Activated CD8-positive, alpha-beta T cell treated with anti-CD3 and anti-CD28 coated beads, Interleukin-2, amount 10 ng/mL, durations not matched to agents 7 days and 5 days (primary cell): ENCODE data around the gene COL3A1. TPM values are rescaled to one million over a fixed set of nuclear protein-coding genes. Genes with fewer than 3 reads are reported as not detected.

Experiments
- ATAC-seq: fragments of 150-1000 bp; cut with Tn5 transposase; one replicate; pipeline ENCODE4 v1.10.0; 2021; ENCODE audit warnings: moderate library complexity
- CTCF ChIA-PET: fragments of 350-600 bp; sonication (Branson Sonifier 250); formaldehyde crosslinking; loops from one replicate; lab custom pipeline; 2021; ENCODE audit warnings: antibody characterized with exemption; lab: Charles Lee
- POLR2A ChIA-PET: fragments of 350-600 bp; sonication (Branson Sonifier 250); formaldehyde crosslinking; loops from one replicate; lab custom pipeline; 2021; ENCODE audit warnings: antibody characterized with exemption; lab: Charles Lee
- DNase-seq: peaks from one replicate; pipeline ENCODE4 v3.0.0-alpha.2; 2020
- H3K27ac Mint-ChIP-seq: one replicate; pipeline ENCODE4 v1.8.0; 2021; ENCODE audit warnings: mild to moderate bottlenecking, mixed read lengths
- H3K27me3 Mint-ChIP-seq: one replicate; pipeline ENCODE4 v1.8.0; 2021; ENCODE audit warnings: low read depth, mixed read lengths
- H3K36me3 Mint-ChIP-seq: one replicate; pipeline ENCODE4 v1.8.0; 2021; ENCODE audit warnings: low read depth, mixed read lengths
- H3K4me1 Mint-ChIP-seq: one replicate; pipeline ENCODE4 v1.8.0; 2021; ENCODE audit warnings: low read depth, mixed read lengths
- H3K4me3 Mint-ChIP-seq: one replicate; pipeline ENCODE4 v1.8.0; 2021; ENCODE audit warnings: mild to moderate bottlenecking, mixed read lengths
- H3K9me3 Mint-ChIP-seq: one replicate; pipeline ENCODE4 v1.8.0; 2022; ENCODE audit warnings: mixed read lengths; ENCODE audit not compliant: insufficient read depth
- total RNA-seq, 2 experiments: library from RNA; stranded (reverse); gene quantifications; one replicate each; pipeline ENCODE4 v1.2.3, GENCODE V29; 2021

COL3A1 gene
- total RNA-seq, 2 experiments from 2014 or later: not detected

GRCh38 chr2:189010536-189010935 is 36.4 kb downstream of the COL3A1 start:
- Mint-ChIP-seq H3K4me1 (no peaks in the 10 kb centered on the region), H3K27ac (no peak overlapping the region), H3K36me3 (no peaks in the 10 kb centered on the region), H3K4me3 (no peak overlapping the region), H3K9me3 (no peaks in the 10 kb centered on the region), H3K27me3 (no peaks in the 10 kb centered on the region)
- POLR2A ChIA-PET: no interaction called here
- ATAC-seq (no peak), DNase-seq (no peak)
- CTCF ChIA-PET: no interaction called here

DNA sequence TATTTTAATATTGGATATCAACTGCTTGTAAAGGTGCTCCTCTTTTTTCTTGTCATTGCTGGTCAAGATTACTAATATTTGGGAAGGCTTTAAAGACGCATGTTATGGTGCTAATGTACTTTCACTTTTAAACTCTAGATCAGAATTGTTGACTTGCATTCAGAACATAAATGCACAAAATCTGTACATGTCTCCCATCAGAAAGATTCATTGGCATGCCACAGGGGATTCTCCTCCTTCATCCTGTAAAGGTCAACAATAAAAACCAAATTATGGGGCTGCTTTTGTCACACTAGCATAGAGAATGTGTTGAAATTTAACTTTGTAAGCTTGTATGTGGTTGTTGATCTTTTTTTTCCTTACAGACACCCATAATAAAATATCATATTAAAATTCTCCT is 38.2 kb downstream of the COL3A1 start:
- Mint-ChIP-seq H3K27ac (no peak overlapping the region), H3K27me3 (no peaks in the 10 kb centered on the region), H3K4me3 (no peak overlapping the region), H3K4me1 (no peaks in the 10 kb centered on the region), H3K9me3 (no peaks in the 10 kb centered on the region), H3K36me3 (no peaks in the 10 kb centered on the region)
- CTCF ChIA-PET: no interaction called here
- POLR2A ChIA-PET: no interaction called here
- ATAC-seq (no peak), DNase-seq (no peak)

DNA sequence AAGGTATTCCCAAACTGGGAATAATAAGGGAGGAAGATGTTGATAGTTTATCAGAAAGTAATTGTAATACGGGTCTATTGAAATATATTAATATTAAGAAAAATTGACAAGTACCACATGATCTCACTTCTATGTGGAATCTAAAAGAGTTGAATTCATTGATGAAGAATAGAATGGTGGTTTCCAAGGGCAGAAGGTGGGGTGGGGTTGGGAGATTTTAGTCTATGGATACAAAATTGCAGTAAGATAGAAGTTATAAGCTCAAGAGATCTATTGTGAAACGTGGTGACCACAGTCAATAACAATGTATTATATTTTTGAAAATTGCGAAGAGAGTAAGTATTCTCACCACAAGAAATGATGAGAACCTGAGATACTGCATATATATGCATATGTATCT is 38.9 kb downstream of the COL3A1 start:
- Mint-ChIP-seq H3K4me3 (no peak overlapping the region), H3K27me3 (no peaks in the 10 kb centered on the region), H3K36me3 (no peaks in the 10 kb centered on the region), H3K27ac (no peak overlapping the region), H3K4me1 (no peaks in the 10 kb centered on the region), H3K9me3 (no peaks in the 10 kb centered on the region)
- ATAC-seq (no peak), DNase-seq (no peak)
- POLR2A ChIA-PET: no interaction called here
- CTCF ChIA-PET: no interaction called here

- Mint-ChIP-seq H3K27me3 (no peaks in the 10 kb centered on the region), H3K27ac (no peak overlapping the region), H3K4me3 (no peak overlapping the region), H3K36me3 (no peaks in the 10 kb centered on the region), H3K4me1 (no peaks in the 10 kb centered on the region), H3K9me3 (no peaks in the 10 kb centered on the region)
- ATAC-seq (no peak), DNase-seq (no peak)
- CTCF ChIA-PET: no interaction called here
- POLR2A ChIA-PET: no interaction called here
These were observed 39.7 kb downstream of the COL3A1 start for GRCh38 chr2:189013671-189014448.

- no peak overlapping the region for H3K4me3 Mint-ChIP-seq
These were observed 40.4 kb downstream of the COL3A1 start for GRCh38 chr2:189014449-189015138.

DNA sequence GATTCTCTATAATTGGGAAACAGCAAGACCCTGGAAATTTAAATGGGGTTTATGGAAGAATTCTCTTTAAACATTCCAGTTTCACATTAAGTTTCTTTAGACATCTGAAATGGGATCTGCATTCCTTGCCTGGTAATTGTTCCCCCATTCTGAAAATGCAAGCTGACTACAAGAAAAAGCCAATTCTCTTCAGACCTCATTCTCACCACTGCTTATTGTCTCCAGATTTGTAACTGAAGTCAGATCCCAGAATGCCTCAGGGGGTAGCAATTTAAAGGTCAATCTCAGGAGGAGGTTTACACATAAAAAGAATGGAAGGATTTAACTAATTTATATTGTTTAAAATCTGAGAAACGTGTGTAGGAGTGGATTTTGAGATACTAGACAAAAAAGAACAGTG is 41.2 kb downstream of the COL3A1 start:
- ATAC-seq: no peak
- ChIA-PET CTCF (no interaction called here), POLR2A (no interaction called here)
- Mint-ChIP-seq H3K36me3 (no peaks in the 10 kb centered on the region), H3K27me3 (no peaks in the 10 kb centered on the region), H3K4me1 (no peaks in the 10 kb centered on the region), H3K4me3 (no peak overlapping the region), H3K9me3 (no peaks in the 10 kb centered on the region), H3K27ac (no peak overlapping the region)
- DNase-seq: no peak

More at GRCh38 chr2:189014449-189015138, 40.4 kb downstream of the COL3A1 start:
- no peaks in the 10 kb centered on the region for H3K36me3 Mint-ChIP-seq
- no peak overlapping the region for H3K27ac Mint-ChIP-seq
- DNase-seq (no peak), ATAC-seq (no peak)
- H3K4me1 Mint-ChIP-seq: no peaks in the 10 kb centered on the region
- H3K27me3 Mint-ChIP-seq: no peaks in the 10 kb centered on the region
- POLR2A ChIA-PET: no interaction called here
- CTCF ChIA-PET: no interaction called here
- no peaks in the 10 kb centered on the region for H3K9me3 Mint-ChIP-seq

DNA sequence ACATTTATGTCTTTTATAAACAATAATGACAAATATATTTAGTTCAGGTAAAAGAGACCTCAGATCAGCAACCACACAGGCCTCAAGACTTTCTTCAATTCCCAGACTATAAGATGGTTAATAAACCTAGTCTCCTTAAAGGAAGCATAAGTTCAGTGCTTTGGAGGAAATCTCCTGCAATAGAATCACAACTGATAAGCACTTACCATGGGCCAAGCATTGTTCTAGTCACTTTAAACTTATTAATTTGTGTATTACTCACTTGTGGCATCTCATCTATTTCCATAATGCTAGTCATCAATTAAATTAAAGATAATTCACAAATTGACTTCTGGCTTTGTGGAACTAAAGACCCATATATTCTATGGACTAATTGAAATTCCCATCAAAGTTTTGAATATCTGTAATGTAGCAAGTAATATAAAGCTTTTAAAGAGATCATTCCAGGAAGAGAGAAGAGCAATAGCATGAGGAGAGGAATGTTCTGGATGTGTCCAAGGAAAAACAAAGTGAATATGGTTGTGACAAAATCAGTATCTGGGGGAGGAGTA is 42.2 kb downstream of the COL3A1 start:
- ChIA-PET POLR2A (no interaction called here), CTCF (no interaction called here)
- H3K27me3 Mint-ChIP-seq: no peaks in the 10 kb centered on the region
- H3K36me3 Mint-ChIP-seq: no peaks in the 10 kb centered on the region
- no peak for ATAC-seq
- DNase-seq: no peak
- H3K4me3 Mint-ChIP-seq: no peak overlapping the region
- no peaks in the 10 kb centered on the region for H3K9me3 Mint-ChIP-seq
- H3K27ac Mint-ChIP-seq: no peak overlapping the region
- H3K4me1 Mint-ChIP-seq: no peaks in the 10 kb centered on the region

GRCh38 chr2:189018631-189019030 is 44.5 kb downstream of the COL3A1 start:
- Mint-ChIP-seq H3K36me3 (no peaks in the 10 kb centered on the region), H3K4me1 (no peaks in the 10 kb centered on the region), H3K27ac (no peak overlapping the region), H3K9me3 (no peaks in the 10 kb centered on the region), H3K4me3 (no peak overlapping the region), H3K27me3 (no peaks in the 10 kb centered on the region)
- ATAC-seq (no peak), DNase-seq (no peak)
- POLR2A ChIA-PET: no interaction called here
- CTCF ChIA-PET: no interaction called here

DNA sequence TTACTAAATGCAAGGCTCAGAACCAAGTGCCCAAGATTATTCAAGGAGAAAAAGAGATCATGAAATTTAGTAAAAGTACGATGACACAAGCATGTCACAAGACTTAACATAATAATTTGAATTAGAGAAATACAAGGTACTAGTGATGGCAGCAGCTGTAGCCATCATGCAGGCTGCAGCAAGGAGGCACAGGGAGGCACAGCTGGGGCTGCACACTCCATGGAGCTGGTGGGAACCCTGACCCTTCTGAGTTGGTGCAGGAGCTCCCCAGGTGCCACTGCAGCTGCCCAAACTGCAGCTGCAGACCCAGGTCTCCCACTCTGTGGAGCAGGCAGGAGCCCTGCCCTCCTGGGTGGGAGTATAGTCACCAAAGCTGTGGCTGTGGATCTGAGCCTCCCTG is 46.0 kb downstream of the COL3A1 start:
- H3K4me3 Mint-ChIP-seq: no peak overlapping the region
- H3K9me3 Mint-ChIP-seq: no peaks in the 10 kb centered on the region
- CTCF ChIA-PET: no interaction called here
- no peaks in the 10 kb centered on the region for H3K4me1 Mint-ChIP-seq
- H3K27me3 Mint-ChIP-seq: no peaks in the 10 kb centered on the region
- DNase-seq (no peak), ATAC-seq (no peak)
- no peaks in the 10 kb centered on the region for H3K36me3 Mint-ChIP-seq
- no peak overlapping the region for H3K27ac Mint-ChIP-seq
- POLR2A ChIA-PET: no interaction called here

DNA sequence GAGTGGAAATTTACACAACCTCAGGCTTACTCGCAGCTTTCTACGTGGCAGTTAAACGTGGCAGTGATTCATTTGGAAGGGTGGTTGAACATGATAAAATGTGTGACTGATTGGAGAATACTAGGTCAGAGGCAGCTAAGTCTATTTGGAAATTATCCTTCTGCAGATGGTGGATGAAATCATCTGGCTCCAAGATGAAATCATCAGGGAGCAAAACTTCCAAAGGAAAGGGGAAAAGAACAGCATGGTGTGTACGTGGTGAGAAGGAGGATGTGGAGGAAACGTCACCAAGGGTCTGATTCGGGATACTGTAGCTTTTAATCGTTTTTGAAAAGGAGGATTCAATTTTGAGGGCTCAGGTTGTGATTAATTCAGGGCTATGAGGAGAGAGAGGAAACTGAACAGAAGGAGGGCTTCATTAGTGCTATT is 47.9 kb downstream of the COL3A1 start:
- Mint-ChIP-seq H3K4me1 (no peaks in the 10 kb centered on the region), H3K9me3 (no peaks in the 10 kb centered on the region), H3K27ac (no peak overlapping the region), H3K4me3 (no peak overlapping the region), H3K27me3 (no peaks in the 10 kb centered on the region), H3K36me3 (no peaks in the 10 kb centered on the region)
- POLR2A ChIA-PET: no interaction called here
- CTCF ChIA-PET: no interaction called here
- ATAC-seq: no peak
- no peak for DNase-seq

GRCh38 chr2:189022492-189022891 is 48.3 kb downstream of the COL3A1 start:
- CTCF ChIA-PET: no interaction called here
- H3K4me3 Mint-ChIP-seq: no peak overlapping the region
- ATAC-seq: no peak

DNA sequence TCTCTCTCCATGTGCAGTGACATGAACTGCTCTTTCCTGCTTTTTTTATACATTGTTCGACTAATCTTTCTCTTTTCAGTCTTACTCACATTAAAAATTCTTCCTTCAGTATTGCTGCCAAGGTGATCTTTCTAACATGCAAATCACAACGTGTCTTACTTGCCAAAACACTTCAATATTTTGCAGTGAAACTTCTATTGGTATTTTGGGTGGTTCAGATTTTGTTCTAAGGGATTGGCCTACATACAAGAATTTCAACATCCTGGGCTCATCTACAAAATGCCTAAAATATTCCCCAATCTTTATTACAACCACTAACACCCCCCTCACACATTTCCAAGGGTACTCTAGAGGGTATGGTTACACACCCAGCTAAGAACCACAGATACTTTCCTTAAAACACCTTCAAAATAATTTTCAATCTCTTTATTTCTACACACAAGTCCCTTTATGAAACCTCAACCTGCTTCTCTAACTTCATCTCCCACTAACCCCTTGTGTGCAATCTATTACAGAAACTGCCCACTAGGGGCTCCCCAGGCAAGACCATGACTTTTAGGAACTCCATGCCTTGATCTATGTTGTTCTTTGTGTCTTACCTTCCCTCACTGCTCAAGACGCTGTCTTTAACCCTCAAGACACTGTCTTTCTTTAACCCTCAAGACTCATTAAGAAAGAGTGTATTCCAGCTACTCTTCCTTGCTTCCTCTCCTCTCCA is 50.9 kb downstream of the COL3A1 start:
- no peak overlapping the region for H3K27ac Mint-ChIP-seq
- no peaks in the 10 kb centered on the region for H3K27me3 Mint-ChIP-seq
- no peaks in the 10 kb centered on the region for H3K36me3 Mint-ChIP-seq
- ATAC-seq (no peak), DNase-seq (no peak)
- H3K4me3 Mint-ChIP-seq: no peak overlapping the region
- H3K4me1 Mint-ChIP-seq: no peaks in the 10 kb centered on the region
- H3K9me3 Mint-ChIP-seq: no peaks in the 10 kb centered on the region
- POLR2A ChIA-PET: no interaction called here
- CTCF ChIA-PET: no interaction called here

More at GRCh38 chr2:189022492-189022891, 48.3 kb downstream of the COL3A1 start:
- Mint-ChIP-seq H3K36me3 (no peaks in the 10 kb centered on the region), H3K27me3 (no peaks in the 10 kb centered on the region), H3K9me3 (no peaks in the 10 kb centered on the region), H3K27ac (no peak overlapping the region), H3K4me1 (no peaks in the 10 kb centered on the region)
- DNase-seq: no peak
- POLR2A ChIA-PET: no interaction called here
